Testis (tissue), 2 donors: ENCODE results near the gene SDR39U1.

Experiments
- POLR2A ChIP-seq: fragments of 450-650 bp; IDR thresholded peaks from one replicate; pipeline ENCODE4 v1.6.1; 2017; ENCODE audit warnings: antibody characterized with exemption, mild to moderate bottlenecking, moderate library complexity
- TF ChIP-seq, protein P1 (sequence below), 3 experiments: fragments of 450-650 bp in 2 of 3; fragments of 200-600 bp in 1 of 3; sonication (generic) in 1 of 3; IDR thresholded peaks; one replicate each; pipeline ENCODE4 v1.5.1; 2016 to 2019; ENCODE audit warnings: antibody characterized with exemption in 3 of 3, mild to moderate bottlenecking in 2 of 3, moderate library complexity in 1 of 3

- TF ChIP-seq, protein P1, sequence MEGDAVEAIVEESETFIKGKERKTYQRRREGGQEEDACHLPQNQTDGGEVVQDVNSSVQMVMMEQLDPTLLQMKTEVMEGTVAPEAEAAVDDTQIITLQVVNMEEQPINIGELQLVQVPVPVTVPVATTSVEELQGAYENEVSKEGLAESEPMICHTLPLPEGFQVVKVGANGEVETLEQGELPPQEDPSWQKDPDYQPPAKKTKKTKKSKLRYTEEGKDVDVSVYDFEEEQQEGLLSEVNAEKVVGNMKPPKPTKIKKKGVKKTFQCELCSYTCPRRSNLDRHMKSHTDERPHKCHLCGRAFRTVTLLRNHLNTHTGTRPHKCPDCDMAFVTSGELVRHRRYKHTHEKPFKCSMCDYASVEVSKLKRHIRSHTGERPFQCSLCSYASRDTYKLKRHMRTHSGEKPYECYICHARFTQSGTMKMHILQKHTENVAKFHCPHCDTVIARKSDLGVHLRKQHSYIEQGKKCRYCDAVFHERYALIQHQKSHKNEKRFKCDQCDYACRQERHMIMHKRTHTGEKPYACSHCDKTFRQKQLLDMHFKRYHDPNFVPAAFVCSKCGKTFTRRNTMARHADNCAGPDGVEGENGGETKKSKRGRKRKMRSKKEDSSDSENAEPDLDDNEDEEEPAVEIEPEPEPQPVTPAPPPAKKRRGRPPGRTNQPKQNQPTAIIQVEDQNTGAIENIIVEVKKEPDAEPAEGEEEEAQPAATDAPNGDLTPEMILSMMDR (IDR thresholded peaks at IDR 0.05): no peak
- no peak for TF ChIP-seq POLR2A
These were observed 2.6 kb downstream of the SDR39U1 start for GRCh38 chr14:24439830-24440605.
